HG03558 (cell line): Measurements from ENCODE around the gene SLC9B2.

ENCODE experiments used
- ATAC-seq: cut with Tn5 transposase; IDR thresholded peaks from one replicate; pipeline ENCODE4 v1.9.1; 2021; ENCODE audit warnings: moderate number of reproducible peaks; ENCODE audit not compliant: unreplicated experiment; ENCODE audit errors: extremely low read depth

The SLC9B2 gene

DNA sequence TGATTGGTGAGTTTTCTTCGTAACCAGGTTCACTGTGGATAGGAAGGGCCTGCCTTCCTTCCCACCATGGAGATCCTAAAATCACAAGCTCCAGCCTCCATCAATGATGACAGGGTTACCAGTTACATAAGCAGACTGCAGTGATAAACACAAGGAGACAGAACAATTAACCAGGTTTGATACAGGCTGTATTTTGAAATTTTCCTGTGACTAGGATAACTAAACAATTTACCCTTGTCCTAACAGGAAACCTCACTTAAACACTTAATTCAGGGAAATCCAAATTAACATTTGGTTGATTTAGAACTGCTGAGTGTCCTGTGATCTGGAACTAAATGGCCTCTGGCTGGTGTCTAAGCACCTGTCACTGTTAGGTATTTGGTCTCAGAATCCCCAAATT lies 3.1 kb upstream of the SLC9B2 start:
- ATAC-seq, result no peak

DNA sequence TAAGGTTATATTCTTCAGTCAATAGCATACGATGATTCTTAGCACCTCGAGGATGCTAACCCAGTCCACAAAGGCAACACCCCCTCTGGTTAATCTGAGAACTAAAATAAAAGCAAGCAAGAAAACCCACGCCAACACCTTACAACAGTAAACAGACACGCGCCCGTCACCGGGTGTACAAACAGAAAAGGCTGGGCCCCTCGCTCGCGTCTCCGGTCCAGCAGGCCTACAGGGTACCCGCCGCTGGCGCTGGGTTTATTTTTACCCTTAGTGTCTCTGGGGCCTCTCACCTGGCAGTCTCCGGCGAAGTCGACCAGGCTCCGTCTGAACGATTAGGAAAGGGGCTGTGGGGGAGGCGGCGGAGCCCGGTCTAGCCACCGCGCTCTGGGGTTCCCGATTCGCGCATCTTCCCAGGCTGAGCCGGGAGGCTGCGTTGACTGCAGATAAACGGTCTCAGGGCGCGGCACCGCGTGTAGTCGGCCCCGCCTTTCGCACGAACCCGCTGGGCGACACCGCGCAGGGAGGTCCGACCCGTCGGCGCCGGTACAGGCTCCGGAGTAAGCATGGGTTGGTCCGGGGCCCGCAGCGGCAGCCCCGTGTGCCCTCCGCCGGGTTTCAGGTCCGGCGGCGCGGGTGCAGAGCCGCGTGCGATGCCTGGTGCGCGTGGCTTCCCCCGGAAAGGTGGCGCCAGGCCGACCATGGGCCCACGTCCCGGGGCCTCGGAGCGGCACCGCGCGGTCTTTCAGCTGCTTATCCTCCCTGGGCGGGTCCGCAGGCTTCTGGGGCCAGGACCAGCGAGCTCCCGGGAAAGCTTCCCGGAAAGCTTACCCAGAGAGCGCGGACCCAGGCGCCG lies 441 bp downstream of the SLC9B2 start:
- peak; percentile 24 for ATAC-seq

DNA sequence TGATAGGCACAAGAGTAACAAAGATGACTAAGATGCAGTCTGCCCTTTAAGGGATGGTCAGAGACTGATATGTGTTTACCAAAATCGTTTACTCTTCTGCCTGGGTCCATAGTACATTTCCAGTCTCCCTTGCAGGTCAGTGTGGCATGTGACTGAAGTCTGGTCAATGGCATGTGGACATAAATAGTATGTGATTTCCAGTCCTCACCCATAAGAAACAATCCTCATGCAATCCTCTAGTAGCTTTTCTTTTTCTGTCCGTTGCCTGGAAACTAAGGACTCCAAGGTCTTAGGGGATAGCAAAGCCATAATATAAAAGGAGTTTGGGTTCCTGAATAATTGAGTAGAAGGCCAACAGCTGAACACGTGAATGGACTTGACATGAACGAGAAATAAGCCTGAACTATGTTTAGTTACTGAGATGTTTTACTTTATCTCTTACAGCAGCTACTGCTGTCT lies 1.1 kb downstream of the SLC9B2 start:
- no peak for ATAC-seq

DNA sequence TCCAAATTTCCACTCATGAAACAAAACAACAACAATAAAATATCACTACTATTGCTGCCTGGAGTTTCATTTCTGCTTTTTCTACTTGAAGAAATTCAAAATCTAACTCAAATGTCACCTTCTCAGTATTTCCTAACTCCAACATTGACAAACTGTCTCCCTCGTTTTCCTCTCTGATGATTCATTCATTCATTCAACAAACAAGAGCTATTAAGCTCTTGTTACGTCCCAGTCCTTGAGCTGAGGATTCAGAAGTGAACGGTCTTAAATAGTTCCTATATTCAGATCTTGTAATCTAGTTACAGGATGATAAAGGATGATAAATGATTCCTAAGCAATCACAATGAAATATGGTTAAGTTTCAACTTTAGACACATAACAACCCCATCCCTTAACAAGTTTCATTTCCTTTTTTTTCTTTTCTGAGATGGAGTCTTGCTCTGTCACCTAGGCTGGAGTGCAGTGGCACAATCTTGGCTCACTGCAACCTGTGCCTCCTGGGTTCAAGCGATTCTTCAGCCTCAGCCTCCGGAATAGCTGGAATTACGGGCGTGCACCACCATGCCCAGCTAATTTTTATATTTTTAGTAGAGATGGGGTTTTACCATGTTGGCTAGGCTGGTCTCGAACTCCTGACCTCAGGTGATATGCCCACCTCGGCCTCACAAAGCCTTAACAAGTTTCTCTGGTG lies 1.7 kb downstream of the SLC9B2 start:
- no peak for ATAC-seq

DNA sequence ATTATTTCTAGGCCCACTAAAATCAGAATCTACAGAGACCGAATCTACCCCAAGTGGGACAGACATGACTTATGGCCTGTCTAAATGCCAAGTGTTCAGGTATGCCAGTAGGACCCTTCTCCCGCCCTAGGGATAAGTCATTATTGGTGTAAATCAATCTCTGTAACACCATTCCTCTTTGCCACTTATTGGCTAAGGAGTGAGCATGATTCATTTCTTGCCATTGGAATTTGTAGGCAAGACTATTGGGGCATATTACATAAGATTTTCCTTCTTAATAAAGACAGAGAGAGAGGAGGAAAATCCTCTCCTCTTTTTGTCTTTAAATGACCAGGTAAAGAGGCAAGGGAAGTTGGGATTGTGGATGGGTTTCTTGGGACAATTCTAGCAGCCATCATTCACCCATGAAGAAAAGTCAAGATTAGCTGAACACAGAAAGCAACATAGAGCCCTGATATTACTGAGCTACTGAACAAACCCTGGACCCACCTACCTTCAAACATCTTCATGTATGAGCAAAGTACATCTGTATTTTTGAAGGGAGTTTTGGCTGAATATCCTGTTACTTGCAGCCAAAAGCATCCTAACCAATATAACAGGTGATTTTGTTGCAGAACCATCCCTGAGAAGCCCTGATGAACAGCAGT lies 2.6 kb downstream of the SLC9B2 start:
- ATAC-seq, result no peak

DNA sequence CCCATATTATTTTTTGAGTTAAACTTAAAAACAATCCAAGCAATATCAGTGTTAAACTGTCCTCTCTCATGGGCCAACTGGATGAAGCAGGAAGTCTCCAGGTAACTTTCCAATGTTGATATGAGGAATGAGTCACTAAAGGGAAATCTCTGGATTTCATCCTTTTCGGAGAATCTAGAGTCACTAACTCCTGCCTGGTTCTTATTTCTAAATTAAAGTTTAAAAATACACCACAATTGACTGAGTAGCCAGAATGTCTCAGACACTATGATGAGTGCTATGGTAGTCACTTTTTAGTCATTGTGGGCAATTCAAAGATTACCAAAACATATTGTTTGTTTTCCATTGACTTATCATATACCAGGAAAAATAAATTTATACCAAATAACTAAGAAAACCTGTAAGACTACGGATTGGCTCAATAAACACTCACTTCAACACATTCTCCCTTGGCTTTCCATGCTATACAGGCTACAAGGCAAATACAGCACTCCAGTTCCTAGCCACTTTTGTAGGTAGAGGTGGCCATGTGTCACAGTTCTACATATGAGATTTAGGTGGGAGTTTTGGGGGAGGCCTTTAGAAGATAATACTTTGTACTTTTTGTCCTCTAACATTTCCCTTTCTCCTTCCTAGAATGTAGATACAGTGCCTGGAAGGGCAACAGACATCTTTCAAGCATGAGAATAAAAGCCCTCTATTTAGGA lies 8.6 kb downstream of the SLC9B2 start:
- ATAC-seq, result no peak

DNA sequence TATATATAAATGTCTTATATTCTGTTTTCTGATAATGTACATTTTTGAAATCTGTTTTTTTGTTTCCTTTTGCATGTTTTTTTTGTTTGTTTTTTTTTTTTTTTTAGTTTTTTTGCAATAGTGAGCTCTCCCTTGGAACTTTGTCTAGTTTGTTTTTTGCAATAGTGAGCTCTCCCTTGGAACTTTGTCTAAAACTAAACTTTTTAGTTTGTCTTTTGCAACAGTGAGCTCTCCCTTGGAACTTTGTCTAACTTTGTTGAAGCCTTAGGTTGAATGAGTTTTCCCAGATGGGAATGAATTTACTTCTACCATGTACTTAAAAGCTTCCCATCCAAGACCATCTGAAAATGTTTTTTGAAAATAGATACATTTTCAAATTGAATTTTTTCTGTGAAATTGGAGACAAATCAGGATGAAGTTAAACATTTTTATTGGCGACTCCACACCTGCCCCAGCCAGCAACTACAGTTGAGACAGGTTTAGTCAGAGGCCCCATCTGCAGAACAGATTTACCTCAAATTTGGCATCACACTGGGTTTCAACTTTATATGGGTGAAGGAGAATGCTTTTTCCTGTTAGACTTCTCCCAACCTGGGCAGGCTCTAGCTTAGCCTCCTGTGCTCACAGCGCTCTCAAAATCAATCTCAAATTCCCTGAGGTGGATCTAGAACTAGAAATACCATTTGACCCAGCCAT lies 16.0 kb downstream of the SLC9B2 start:
- ATAC-seq, result no peak

DNA sequence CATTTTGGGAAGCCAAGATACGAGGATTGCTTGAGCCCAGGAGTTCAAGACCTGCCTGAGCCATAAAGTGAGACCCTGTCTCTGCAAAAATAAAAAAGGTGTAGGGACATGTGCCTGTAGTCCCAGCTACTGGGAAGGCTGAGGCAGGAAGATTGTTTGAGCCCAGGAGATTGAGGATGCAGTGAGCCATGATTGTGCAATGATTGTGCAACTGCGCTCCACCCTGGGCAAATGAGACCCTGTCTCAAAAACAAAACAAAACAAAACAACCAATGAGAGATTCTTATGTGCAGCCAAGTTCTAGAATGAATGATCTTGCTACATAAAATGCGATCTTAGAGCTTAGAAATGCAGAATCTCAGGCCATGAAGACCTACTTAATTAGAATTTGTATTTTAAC lies 22.5 kb downstream of the SLC9B2 start:
- ATAC-seq, result no peak

DNA sequence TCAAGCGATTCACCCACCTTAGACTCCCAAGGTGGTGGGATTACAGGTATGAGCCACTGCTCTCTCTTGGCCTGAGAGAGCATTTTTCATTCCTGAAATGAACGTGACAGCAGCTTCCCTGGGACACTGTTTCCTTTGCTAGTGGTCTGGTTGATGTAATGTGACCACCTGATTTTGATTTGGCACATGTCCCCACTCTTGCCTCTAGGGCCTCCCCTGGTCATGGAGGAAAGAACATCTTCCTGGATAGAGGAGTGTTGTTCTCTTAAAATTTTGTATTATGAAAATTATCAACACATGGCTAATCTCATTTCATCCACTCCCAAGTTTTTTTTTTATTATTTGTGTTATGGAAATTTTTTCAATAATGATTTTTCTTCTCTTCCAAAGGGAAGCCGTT lies 23.8 kb downstream of the SLC9B2 start:
- no peak for ATAC-seq

DNA sequence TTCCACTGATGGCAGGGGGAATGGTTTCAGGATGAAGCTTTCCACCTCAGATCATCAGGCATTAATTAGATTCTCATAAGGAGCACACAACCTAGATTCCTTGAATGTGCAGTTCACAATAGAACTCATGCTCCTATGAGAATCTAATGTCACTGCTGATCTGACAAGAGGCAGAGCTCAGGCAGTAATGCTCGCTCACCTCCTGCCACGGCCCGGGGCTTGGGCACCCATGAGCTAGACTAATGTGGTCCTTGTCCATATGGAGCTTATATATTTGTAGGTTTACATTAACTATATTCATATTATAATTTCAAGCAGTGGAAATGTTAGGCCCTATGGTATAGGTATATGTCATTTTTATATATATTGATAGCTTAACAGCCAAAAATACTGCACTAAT lies 24.4 kb downstream of the SLC9B2 start:
- ATAC-seq, result no peak

DNA sequence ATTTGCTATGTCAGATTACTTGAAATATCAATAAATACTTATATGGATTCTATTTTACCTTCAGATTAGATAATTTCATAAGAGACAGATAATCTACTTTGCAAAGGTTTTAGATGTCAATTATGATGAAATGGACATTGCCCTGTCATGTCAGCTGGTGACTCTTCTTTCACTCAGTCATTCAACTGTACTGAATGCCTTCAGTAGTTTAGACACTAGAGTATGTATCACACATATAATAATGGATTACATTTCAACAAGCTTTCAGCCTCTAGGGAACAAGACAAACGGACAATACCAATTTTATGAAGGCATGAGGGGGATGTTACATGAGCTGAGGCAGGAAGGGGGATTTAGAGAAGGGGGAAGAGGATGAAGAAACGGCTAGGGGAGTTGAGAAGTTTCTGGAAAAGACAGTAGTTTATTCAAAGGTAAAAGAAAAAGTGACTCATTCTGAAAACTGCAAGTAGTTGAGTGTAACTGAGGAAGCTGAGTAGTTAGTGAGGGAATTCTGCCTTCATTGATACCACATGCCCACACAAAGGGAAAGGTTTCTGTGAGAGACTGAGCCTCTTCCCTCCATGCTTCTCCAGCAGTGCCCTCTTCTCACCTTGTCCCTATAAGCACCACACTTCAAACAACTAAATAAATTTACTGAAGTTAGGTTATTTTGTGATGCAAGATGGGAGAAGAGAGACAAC lies 25.7 kb downstream of the SLC9B2 start:
- no peak for ATAC-seq

DNA sequence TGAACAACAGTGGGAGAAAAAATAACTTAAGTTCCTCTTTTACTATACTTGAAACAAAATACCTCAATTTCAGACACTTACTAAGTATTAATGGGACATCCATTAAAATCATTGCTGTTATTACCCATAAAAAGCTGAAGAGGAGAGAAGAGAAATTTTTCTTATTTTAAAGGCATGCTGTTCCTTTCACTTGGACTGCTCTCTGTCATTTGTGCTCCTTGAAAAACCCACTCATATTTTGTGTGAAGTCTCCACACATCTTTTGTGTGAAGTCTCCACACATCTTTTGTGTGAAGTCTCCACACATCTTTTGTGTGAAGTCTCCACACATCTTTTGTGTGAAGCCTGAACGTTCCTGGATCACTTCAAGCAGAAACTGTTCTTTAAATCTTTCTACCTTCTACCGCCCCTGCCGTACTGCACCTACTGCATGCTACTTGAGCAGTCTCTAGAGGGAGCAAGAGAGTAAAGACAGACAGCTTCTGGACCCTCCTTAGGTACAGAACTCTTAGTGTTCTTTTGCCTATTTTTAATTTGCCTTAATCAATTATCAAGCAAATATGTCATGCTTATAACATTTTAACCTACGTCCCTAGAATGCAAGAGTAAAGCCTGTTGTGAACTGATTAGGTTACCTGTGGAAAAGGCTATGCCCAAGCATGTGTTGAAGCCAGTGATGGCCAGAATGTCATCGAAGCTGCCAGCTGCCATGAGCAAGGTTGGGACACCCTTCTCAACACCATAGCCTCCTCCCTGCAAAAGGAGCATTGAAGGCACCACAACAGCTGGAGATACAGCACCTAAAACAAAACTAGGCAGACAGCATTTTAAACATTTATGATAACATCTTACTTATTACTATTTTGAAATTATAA lies 29.9 kb downstream of the SLC9B2 start:
- peak; percentile 91 for ATAC-seq

DNA sequence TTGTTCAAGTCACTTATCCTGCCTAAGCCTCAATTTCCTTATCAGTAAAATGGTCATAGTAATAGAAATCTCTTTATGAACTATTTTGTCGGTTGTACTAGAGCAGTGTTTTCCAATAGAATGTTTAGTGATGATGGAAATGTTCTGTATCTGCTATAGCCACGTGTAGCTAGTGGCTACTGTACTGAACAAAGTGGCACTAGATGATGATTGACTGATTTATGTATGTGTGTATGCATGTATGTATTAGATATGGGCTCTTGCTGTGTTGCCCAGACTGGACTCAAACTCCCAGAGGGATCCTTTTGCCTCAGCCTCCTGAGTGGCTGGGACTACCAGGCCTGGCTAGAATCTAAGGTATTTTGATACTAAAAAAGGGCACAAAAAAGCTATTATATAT lies 32.4 kb downstream of the SLC9B2 start:
- ATAC-seq, result no peak

DNA sequence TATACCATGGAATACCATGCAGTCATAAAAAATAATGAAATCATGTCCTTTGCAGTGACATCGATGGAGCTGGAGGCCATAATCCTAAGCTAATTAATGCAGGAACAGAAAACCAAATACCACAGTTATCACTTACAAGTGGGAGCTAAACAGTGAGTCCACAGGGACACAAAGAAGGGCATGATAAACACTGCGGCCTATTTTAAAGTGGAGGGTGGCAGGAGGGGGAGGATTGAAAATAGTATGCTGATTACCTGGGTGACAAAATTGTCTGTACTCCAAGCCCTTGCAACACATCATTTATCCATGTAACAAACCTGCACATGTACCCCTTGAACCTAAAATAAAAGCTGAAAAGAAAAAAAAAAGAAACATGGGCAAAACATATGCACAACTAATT lies 40.4 kb downstream of the SLC9B2 start:
- ATAC-seq, result no peak

DNA sequence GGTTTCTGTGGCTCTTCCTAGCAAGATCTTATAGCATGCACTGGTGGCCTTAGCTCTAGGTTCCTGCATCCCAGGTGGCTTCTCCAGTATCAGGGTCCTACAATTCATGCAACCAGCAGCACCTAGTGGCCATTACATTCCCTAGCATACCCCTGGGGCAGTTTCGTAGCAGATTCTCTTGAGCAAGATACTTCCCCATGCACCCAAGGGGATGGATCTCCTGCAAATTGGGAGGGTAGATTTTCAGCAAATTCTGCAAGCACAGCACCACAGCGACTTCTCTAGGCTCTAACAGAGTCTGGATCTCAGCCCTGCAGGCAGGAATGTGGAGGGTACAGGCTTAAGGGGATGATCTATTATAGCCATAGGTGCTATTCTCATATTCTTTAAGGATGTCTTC lies 44.0 kb downstream of the SLC9B2 start:
- ATAC-seq, result peak; percentile 55

DNA sequence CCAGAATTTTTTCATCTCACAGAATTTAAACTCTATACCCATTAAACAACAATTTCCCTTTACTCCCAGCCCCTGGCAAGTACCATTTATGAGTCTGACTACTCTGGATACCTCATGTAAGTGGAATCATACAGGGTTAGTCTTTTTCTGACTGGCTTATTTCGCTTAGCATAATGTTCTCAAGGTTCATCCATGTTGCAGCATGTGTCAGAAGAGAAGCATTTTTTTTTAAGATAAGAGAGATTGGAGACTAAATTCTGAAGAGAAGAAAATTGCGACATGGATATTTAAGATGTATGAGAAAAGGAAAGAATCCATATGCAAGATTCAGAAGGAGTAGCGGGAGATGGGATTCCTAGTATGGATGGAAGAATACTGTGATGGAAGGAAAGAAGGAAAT lies 45.8 kb downstream of the SLC9B2 start:
- ATAC-seq, result no peak

DNA sequence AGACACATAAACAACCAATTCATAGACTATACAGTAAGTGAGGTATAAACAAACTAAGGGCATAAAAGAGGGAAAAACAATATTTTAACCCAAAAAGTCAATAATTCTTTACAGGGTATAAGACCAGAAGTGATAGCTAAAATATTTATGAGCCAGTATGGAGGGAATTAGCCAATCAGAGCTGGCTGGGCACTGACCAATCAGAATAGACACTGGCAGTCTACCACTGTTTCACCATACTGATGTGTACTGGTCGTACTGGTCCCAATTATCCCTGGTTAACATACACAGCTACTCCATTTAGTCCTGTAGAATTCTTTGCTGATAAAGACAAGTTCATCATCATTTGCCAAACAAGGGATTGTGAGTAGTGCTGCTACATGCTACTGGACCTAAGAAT lies 47.3 kb downstream of the SLC9B2 start:
- ATAC-seq, result no peak

DNA sequence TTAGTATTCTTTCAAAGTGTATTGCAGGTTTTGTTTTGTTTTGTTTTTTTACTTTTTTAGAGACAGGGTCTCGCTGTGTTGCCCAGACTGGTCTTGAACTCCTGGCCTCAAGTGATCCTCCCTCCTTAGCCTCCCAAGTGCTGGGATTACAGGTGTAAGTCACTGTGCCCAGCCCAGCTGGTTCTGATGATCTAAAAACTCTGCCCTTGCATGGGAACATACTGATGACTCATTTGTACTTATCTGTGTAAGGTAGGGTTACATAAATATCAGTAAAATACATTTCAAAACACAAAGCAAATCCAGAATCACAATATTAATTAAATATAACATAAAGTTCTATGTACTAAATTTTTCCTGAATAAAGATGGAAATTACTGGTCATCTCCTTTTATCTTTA lies 49.7 kb downstream of the SLC9B2 start:
- no peak for ATAC-seq

DNA sequence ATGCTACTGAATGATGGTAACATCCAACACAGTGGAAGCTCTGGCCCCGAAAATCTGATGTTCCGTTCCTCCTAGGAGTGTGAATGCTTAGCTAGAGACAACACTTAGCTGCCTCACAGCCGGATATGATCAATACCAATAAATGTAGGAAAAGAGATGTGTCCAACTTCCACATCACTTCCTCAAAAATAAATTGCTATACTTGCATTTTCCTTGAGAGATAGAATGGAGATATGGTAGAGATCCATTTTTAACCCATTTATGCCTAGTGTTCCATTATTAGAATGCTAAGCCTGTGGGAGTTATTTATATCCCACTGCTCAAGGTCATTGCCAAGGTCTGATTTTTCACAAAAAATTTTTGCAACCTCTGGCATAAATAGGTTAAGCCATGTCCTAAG lies 51.6 kb downstream of the SLC9B2 start:
- ATAC-seq, result no peak
